K562 (cell line): Measurements from ENCODE around the gene PGLYRP4. TPM values are rescaled to one million over a fixed set of nuclear protein-coding genes. Genes with fewer than 3 reads are reported as not detected.

Experiments
- ATAC-seq: fragments of 200-7000 bp; cut with Tn5 transposase; 3 replicates; pipeline ENCODE4 v1.9.1; 2020; ENCODE audit warnings: moderate library complexity
- BruUV-seq: library from RNA; stranded (reverse); fragments of 400-500 nt; replicated peaks from 2 replicates; lab custom pipeline; 2021; lab: Mats Ljungman, UMichigan
- CTCF ChIA-PET: fragments of 300-600 bp; formaldehyde crosslinking; extraction: SDS; loops from one replicate; lab custom pipeline; 2021; ENCODE audit warnings: low intra/inter-chr PET ratio; lab: Yijun Ruan, JAX
- POLR2A ChIA-PET: fragments of 300-600, 350-650 bp; sonication (Branson Sonifier 250); formaldehyde crosslinking; extraction: SDS; loops from one replicate; lab custom pipeline; 2021; ENCODE audit warnings: antibody characterized with exemption, inconsistent platforms; lab: Yijun Ruan, JAX
- DNase-seq, 4 experiments: peaks; one replicate each; pipeline versions ENCODE4 v3.0.0 to v3.0.0-alpha.2; 2011 to 2018; ENCODE audit warnings: low spot score in 3 of 4, mixed read lengths in 3 of 4; ENCODE audit errors: extremely low read depth in 1 of 4
- FAIRE-seq: peaks from 2 replicates; lab custom pipeline; 2011; peaks lifted over from hg19 to GRCh38; lab: Jason Lieb, UNC
- H2AFZ ChIP-seq: 2 replicates; pipeline ENCODE4 v1.6.0; 2011; ENCODE audit warnings: low read depth, low read length, control low read depth, inconsistent platforms
- H3K27ac ChIP-seq: fragments of 200-600 bp; 3 replicates; pipeline ENCODE4 v1.8.0; 2011; ENCODE audit warnings: low read depth, mild to moderate bottlenecking, control low read depth, inconsistent platforms, low read length, moderate library complexity, mixed read lengths; ENCODE audit errors: extremely low read depth
- H3K27me3 ChIP-seq, 2 experiments: fragments of 300-600 bp in 1 of 2; 2 replicates in 1 of 2; 3 replicates in 1 of 2; pipeline versions ENCODE4 v1.6.0 to v1.8.0; 2011; ENCODE audit warnings: inconsistent platforms in 2 of 2, low read length in 2 of 2, mild to moderate bottlenecking in 1 of 2, mixed read lengths in 1 of 2, moderate library complexity in 1 of 2; ENCODE audit not compliant: control insufficient read depth in 2 of 2, insufficient read depth in 2 of 2
- H3K36me3 ChIP-seq: fragments of 300-600 bp; 3 replicates; pipeline ENCODE4 v1.8.0; 2011; ENCODE audit warnings: mild to moderate bottlenecking, low read length, inconsistent platforms; ENCODE audit not compliant: control insufficient read depth, insufficient read depth
- H3K4me1 ChIP-seq, 2 experiments: fragments of 200-600 bp in 1 of 2; replicated peaks in 1 of 2; 2 replicates in 1 of 2; 3 replicates in 1 of 2; pipeline versions ENCODE4 v1.5.1 to v1.8.0; 2011; ENCODE audit warnings: inconsistent platforms in 2 of 2, low read length in 2 of 2, mild to moderate bottlenecking in 1 of 2, mixed read lengths in 1 of 2, moderate library complexity in 1 of 2; ENCODE audit not compliant: control insufficient read depth in 2 of 2, insufficient read depth in 2 of 2
- H3K4me2 ChIP-seq: 2 replicates; pipeline ENCODE4 v1.6.1; 2011; ENCODE audit warnings: low read length, control low read depth, inconsistent platforms, mixed read lengths; ENCODE audit not compliant: insufficient read depth
- H3K4me3 ChIP-seq: fragments of 200-600 bp; sonication (generic), shearing (Covaris generic); 2 replicates; pipeline ENCODE4 v1.5.1; 2016; ENCODE audit warnings: control low read depth, inconsistent platforms
- H3K79me2 ChIP-seq: fragments of 200-600 bp; 3 replicates; pipeline ENCODE4 v1.8.0; 2011; ENCODE audit warnings: low read length, inconsistent platforms; ENCODE audit not compliant: control insufficient read depth, insufficient read depth
- H3K9ac ChIP-seq, 2 experiments: 2 replicates each; pipeline versions ENCODE4 v1.6.0 to v1.6.1; 2011; ENCODE audit warnings: low read depth in 2 of 2, low read length in 2 of 2, control low read depth in 1 of 2, inconsistent platforms in 1 of 2, mild to moderate bottlenecking in 1 of 2, mixed read lengths in 1 of 2; ENCODE audit not compliant: insufficient read depth in 1 of 2
- H3K9me1 ChIP-seq: one replicate; pipeline ENCODE4 v1.6.0; 2011; ENCODE audit warnings: inconsistent platforms, mild to moderate bottlenecking, low read length, moderate library complexity; ENCODE audit not compliant: control insufficient read depth, insufficient read depth
- H3K9me3 ChIP-seq: replicated peaks from 2 replicates; pipeline ENCODE4 v1.5.1; 2011; ENCODE audit warnings: low read depth, low read length, inconsistent platforms; ENCODE audit not compliant: control insufficient read depth, insufficient read depth
- H4K20me1 ChIP-seq: replicated peaks from 2 replicates; pipeline ENCODE4 v1.6.1; 2011; ENCODE audit warnings: low read length, inconsistent platforms, mixed read lengths; ENCODE audit not compliant: control insufficient read depth, insufficient read depth
- HIVEP1 ChIP-seq: fragments of 250-450 bp; sonication (Bioruptor Pico); IDR thresholded peaks from 2 replicates; pipeline ENCODE4 v1.4.0; 2020; ENCODE audit warnings: mild to moderate bottlenecking
- HMG20B ChIP-seq: fragments of 250-450 bp; sonication (Bioruptor Pico); IDR thresholded peaks from 2 replicates; pipeline ENCODE4 v1.5.0; 2021; ENCODE audit warnings: mild to moderate bottlenecking
- NFE2 ChIP-seq: IDR thresholded peaks from 2 replicates; pipeline ENCODE4 v1.6.1; 2014; ENCODE audit warnings: antibody characterized with exemption, low read depth
- NR1H2 ChIP-seq: sonication (generic); formaldehyde crosslinking; IDR thresholded peaks from 2 replicates; pipeline ENCODE4 v1.4.0; 2020; ENCODE audit warnings: mild to moderate bottlenecking, missing genetic modification reagents
- ZNF232 ChIP-seq: sonication (generic); formaldehyde crosslinking; IDR thresholded peaks from 2 replicates; pipeline ENCODE4 v1.8.0; 2022; ENCODE audit warnings: mild to moderate bottlenecking, missing genetic modification reagents
- ZNF316 ChIP-seq: fragments of 450-650 bp; IDR thresholded peaks from 2 replicates; pipeline ENCODE4 v1.6.1; 2016
- WGBS: fragments of 100-300 bp; shearing (Covaris generic); methylation state at CpG from one replicate; pipeline ENCODE4 v1.1.6; 2016; ENCODE audit warnings: low coverage, mixed read lengths; ENCODE audit not compliant: insufficient coverage; ENCODE audit errors: missing lambda C conversion rate; 5-methylcytosine and 5-hydroxymethylcytosine counted together
- in situ Hi-C: fragments of 300-500 bp; cut with MboI; formaldehyde crosslinking; loops from 4 replicates; pipeline ENCODE4 v1.15.0; 2018; ENCODE audit warnings: inconsistent platforms, mixed read lengths
- intact Hi-C: fragments of 100-400 bp; cut with micrococcal nuclease; formaldehyde crosslinking; loops from 2 replicates; pipeline ENCODE4 v1.14.2; 2022
- polyA plus RNA-seq, 8 experiments: library from polyadenylated mRNA; depleted of rRNA in 4 of 8; stranded (reverse) in 5 of 8; unstranded in 3 of 8; fragments of >200 nt; fragmentation: Nextera tagmentation in 2 of 8; fragmentation: Illumina TruSeq in 1 of 8; extraction: Ambion mirVana in 2 of 8; extraction: Trizol in 1 of 8; gene quantifications; 2 replicates each; pipeline versions ENCODE4 v1.2.1 to v1.2.3, GENCODE V29; 2011 to 2014; ENCODE audit warnings: inconsistent platforms in 1 of 8, missing spikeins in 1 of 8
- total RNA-seq, 7 experiments: library from RNA; depleted of rRNA in 6 of 7; stranded (reverse); fragments of >200 nt in 6 of 7; fragmentation: Illumina TruSeq in 2 of 7; extraction: Trizol in 2 of 7; gene quantifications; 2 replicates each; pipeline versions ENCODE4 v1.2.1 to v1.2.3, GENCODE V29; 2011 to 2021; ENCODE audit warnings: low replicate concordance in 1 of 7
- TF ChIP-seq, protein P1 (sequence below), 2 experiments: fragments of 150-350 bp in 1 of 2; IDR thresholded peaks; 2 replicates each; pipeline ENCODE4 v1.6.1; 2012 to 2016; ENCODE audit warnings: low read depth in 2 of 2, low read length in 2 of 2, mild to moderate bottlenecking in 1 of 2, moderate library complexity in 1 of 2
- TF ChIP-seq, protein P2 (sequence below): fragments of 450-650 bp; IDR thresholded peaks from 2 replicates; pipeline ENCODE4 v1.6.1; 2017; ENCODE audit warnings: antibody characterized with exemption, mild to moderate bottlenecking
- TF ChIP-seq, protein P3 (sequence below): sonication (generic); formaldehyde crosslinking; IDR thresholded peaks from 2 replicates; pipeline ENCODE4 v1.9.0; 2022; ENCODE audit warnings: mild to moderate bottlenecking, missing genetic modification reagents

Gene PGLYRP4
- total and polyA plus RNA-seq, 9 of the 15 experiments (the other 6 are each of a cell fraction or from before 2014, with no cell fraction given), result 0.06 to 0.13 (median 0.11) TPM; not detected in 6

DNA sequence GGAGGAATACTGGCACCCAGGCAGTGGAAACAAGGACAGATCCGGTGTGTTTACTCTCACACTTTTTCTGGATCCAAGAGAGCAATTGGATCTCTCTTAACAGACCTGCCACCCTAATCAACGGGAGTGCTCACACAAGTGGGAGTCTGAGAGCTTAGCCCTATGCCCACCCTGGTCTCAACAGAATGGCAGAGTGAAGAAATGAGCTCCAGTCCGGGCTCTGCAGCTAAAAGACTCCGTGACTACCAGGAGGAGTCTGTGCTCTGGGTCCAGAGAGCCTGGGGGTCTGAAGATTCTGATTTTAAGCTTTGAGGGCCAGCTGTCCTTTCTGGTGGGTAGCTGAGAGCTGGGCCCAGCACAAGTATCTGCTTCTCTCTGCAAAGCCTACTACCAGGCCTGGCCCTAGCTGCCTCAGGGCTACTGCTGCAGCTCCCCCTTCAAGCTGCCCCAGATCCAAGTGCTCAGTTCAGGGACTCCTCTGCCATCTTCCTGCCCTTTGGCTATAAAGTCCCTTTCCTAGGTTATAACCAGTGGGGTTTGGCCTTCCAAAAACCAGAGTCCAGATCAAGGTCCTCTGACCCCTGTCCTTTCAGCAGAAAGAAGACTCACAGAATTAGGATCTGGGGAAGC lies 13.0 kb upstream of the PGLYRP4 start:
- ATAC-seq (no peak), FAIRE-seq (no peak)
- no peak overlapping the region for H3K9ac ChIP-seq
- WGBS, result 3% methylated on average over 4 of the region's 4 CpGs
- TF ChIP-seq HIVEP1 (CRISPR knock-in tag) (no peak), ZNF316 (no peak), NR1H2 (CRISPR knock-in tag) (no peak), NFE2 (no peak), ZNF232 (no peak), HMG20B (CRISPR knock-in tag) (no peak)
- TF ChIP-seq, protein P1, sequence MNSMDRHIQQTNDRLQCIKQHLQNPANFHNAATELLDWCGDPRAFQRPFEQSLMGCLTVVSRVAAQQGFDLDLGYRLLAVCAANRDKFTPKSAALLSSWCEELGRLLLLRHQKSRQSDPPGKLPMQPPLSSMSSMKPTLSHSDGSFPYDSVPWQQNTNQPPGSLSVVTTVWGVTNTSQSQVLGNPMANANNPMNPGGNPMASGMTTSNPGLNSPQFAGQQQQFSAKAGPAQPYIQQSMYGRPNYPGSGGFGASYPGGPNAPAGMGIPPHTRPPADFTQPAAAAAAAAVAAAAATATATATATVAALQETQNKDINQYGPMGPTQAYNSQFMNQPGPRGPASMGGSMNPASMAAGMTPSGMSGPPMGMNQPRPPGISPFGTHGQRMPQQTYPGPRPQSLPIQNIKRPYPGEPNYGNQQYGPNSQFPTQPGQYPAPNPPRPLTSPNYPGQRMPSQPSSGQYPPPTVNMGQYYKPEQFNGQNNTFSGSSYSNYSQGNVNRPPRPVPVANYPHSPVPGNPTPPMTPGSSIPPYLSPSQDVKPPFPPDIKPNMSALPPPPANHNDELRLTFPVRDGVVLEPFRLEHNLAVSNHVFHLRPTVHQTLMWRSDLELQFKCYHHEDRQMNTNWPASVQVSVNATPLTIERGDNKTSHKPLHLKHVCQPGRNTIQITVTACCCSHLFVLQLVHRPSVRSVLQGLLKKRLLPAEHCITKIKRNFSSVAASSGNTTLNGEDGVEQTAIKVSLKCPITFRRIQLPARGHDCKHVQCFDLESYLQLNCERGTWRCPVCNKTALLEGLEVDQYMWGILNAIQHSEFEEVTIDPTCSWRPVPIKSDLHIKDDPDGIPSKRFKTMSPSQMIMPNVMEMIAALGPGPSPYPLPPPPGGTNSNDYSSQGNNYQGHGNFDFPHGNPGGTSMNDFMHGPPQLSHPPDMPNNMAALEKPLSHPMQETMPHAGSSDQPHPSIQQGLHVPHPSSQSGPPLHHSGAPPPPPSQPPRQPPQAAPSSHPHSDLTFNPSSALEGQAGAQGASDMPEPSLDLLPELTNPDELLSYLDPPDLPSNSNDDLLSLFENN (IDR thresholded peaks at IDR 0.05; ENCODE audit: low read depth in 2 of 2, low read length in 2 of 2), result no peak
- TF ChIP-seq, protein P2, sequence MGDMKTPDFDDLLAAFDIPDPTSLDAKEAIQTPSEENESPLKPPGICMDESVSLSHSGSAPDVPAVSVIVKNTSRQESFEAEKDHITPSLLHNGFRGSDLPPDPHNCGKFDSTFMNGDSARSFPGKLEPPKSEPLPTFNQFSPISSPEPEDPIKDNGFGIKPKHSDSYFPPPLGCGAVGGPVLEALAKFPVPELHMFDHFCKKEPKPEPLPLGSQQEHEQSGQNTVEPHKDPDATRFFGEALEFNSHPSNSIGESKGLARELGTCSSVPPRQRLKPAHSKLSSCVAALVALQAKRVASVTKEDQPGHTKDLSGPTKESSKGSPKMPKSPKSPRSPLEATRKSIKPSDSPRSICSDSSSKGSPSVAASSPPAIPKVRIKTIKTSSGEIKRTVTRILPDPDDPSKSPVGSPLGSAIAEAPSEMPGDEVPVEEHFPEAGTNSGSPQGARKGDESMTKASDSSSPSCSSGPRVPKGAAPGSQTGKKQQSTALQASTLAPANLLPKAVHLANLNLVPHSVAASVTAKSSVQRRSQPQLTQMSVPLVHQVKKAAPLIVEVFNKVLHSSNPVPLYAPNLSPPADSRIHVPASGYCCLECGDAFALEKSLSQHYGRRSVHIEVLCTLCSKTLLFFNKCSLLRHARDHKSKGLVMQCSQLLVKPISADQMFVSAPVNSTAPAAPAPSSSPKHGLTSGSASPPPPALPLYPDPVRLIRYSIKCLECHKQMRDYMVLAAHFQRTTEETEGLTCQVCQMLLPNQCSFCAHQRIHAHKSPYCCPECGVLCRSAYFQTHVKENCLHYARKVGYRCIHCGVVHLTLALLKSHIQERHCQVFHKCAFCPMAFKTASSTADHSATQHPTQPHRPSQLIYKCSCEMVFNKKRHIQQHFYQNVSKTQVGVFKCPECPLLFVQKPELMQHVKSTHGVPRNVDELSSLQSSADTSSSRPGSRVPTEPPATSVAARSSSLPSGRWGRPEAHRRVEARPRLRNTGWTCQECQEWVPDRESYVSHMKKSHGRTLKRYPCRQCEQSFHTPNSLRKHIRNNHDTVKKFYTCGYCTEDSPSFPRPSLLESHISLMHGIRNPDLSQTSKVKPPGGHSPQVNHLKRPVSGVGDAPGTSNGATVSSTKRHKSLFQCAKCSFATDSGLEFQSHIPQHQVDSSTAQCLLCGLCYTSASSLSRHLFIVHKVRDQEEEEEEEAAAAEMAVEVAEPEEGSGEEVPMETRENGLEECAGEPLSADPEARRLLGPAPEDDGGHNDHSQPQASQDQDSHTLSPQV, result no peak
- TF ChIP-seq, protein P3, sequence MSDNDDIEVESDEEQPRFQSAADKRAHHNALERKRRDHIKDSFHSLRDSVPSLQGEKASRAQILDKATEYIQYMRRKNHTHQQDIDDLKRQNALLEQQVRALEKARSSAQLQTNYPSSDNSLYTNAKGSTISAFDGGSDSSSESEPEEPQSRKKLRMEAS, result no peak
- TF ChIP-seq, all 486 proteins: peak for 0
- H3K4me3 ChIP-seq, result no peak overlapping the region
- H3K27me3 ChIP-seq, result peaks cover 3 to 61% of the 10 kb centered on the region in 2 experiments; a peak in 4 of 5 replicates
- in situ Hi-C loops, result no loop called here
- no TSS peak for BruUV-seq
- H4K20me1 ChIP-seq, result no peaks in the 10 kb centered on the region; the same call in 1 of the 2 replicates
- no peaks in the 10 kb centered on the region for H3K36me3 ChIP-seq
- H3K4me1 ChIP-seq, result peaks cover 0 to 5% of the 10 kb centered on the region in 2 experiments; a peak in 1 of 5 replicates
- ChIA-PET POLR2A (interaction anchor here (0.7 kb wide), 1 partner anchor 273 kb away, joined by 3 read pairs; the partner anchor contains the start of gene CHTOP), CTCF (no interaction called here)
- intact Hi-C loops, result no loop called here
- H3K9me1 ChIP-seq, result no peaks in the 10 kb centered on the region
- no peak overlapping the region for H2AFZ ChIP-seq
- no peaks in the 10 kb centered on the region for H3K9me3 ChIP-seq
- DNase-seq, result no peak
- no peak overlapping the region for H3K4me2 ChIP-seq
- no peaks in the 10 kb centered on the region for H3K79me2 ChIP-seq
- H3K27ac ChIP-seq, result no peak overlapping the region
